PC-9 (cell line): Measurements from ENCODE around the gene GRIPAP1. TPM values are rescaled to one million over a fixed set of nuclear protein-coding genes. Genes with fewer than 3 reads are reported as not detected.

ENCODE experiments used
- BruUV-seq: library from RNA; stranded (reverse); fragments of 400-500 nt; replicated peaks from 2 replicates; lab custom pipeline; 2021; lab: Mats Ljungman, UMichigan
- CTCF ChIA-PET: fragments of 300-600 bp; sonication (Branson Sonifier 250); formaldehyde crosslinking; loops from one replicate; lab custom pipeline; 2022; ENCODE audit warnings: antibody characterized with exemption; lab: Charles Lee
- POLR2A ChIA-PET: fragments of 300-600 bp; sonication (Branson Sonifier 250); formaldehyde crosslinking; loops from one replicate; lab custom pipeline; 2022; ENCODE audit warnings: antibody characterized with exemption; ENCODE audit not compliant: unreplicated experiment; lab: Charles Lee
- DNase-seq, 2 experiments: peaks; one replicate each; pipeline versions ENCODE4 v3.0.0 to v3.0.0-alpha.2; 2015 to 2022; ENCODE audit warnings: mixed read lengths in 1 of 2
- H2AFZ ChIP-seq: fragments of 200-600 bp; sonication (generic); 2 replicates; pipeline ENCODE4 v1.8.1; 2017; ENCODE audit warnings: antibody characterized with exemption
- H3F3A ChIP-seq: fragments of 200-600 bp; sonication (generic); 2 replicates; pipeline ENCODE4 v1.8.1; 2017; ENCODE audit warnings: antibody characterized with exemption, mild to moderate bottlenecking, low read depth; ENCODE audit not compliant: insufficient read depth
- H3K27ac ChIP-seq: fragments of 200-600 bp; sonication (generic); 2 replicates; pipeline ENCODE4 v1.6.1; 2016; ENCODE audit warnings: mixed run types
- H3K27me3 ChIP-seq: fragments of 200-600 bp; sonication (generic); 2 replicates; pipeline ENCODE4 v1.6.1; 2016; ENCODE audit warnings: low read depth, mixed run types; ENCODE audit not compliant: insufficient read depth
- H3K36me3 ChIP-seq: fragments of 200-600 bp; sonication (generic); 2 replicates; pipeline ENCODE4 v1.6.1; 2016; ENCODE audit warnings: low read depth, mixed run types
- H3K4me1 ChIP-seq: fragments of 200-600 bp; sonication (generic); replicated peaks from 2 replicates; pipeline ENCODE4 v1.6.1; 2016; ENCODE audit warnings: mixed run types; ENCODE audit not compliant: insufficient read depth
- H3K4me2 ChIP-seq: fragments of 200-600 bp; sonication (generic); 2 replicates; pipeline ENCODE4 v1.6.1; 2017; ENCODE audit warnings: mixed run types
- H3K4me3 ChIP-seq: fragments of 200-600 bp; sonication (generic); 2 replicates; pipeline ENCODE4 v1.6.1; 2016; ENCODE audit warnings: mixed run types
- H3K79me2 ChIP-seq: fragments of 200-600 bp; sonication (generic); 2 replicates; pipeline ENCODE4 v1.6.1; 2017; ENCODE audit warnings: low read depth, mixed run types
- H3K9me2 ChIP-seq: fragments of 200-600 bp; sonication (generic); 2 replicates; pipeline ENCODE4 v1.8.1; 2017; ENCODE audit warnings: mild to moderate bottlenecking; ENCODE audit not compliant: insufficient read depth
- H3K9me3 ChIP-seq: fragments of 200-600 bp; sonication (generic); 2 replicates; pipeline ENCODE4 v1.8.1; 2016; ENCODE audit warnings: low read depth; ENCODE audit not compliant: insufficient read depth
- H4K20me1 ChIP-seq: fragments of 200-600 bp; sonication (generic); 2 replicates; pipeline ENCODE4 v1.8.1; 2017; ENCODE audit not compliant: insufficient read depth
- EZH2 ChIP-seq: fragments of 200-600 bp; sonication (generic); IDR thresholded peaks from 2 replicates; pipeline ENCODE4 v1.8.0; 2017; ENCODE audit warnings: antibody characterized with exemption, low read depth
- intact Hi-C: fragments of 100-400 bp; cut with micrococcal nuclease; formaldehyde crosslinking; loops from one replicate; pipeline ENCODE4 v1.10.0; 2022; ENCODE audit not compliant: unreplicated experiment
- total RNA-seq: library from RNA; stranded (reverse); gene quantifications from 2 replicates; pipeline ENCODE4 v1.2.3, GENCODE V29; 2021
- TF ChIP-seq, protein P1 (sequence below): fragments of 200-600 bp; sonication (generic); conservative IDR thresholded peaks from 2 replicates; pipeline ENCODE4 v1.6.1; 2017; ENCODE audit warnings: mixed run types, antibody characterized with exemption, mild to moderate bottlenecking, moderate library complexity

Gene GRIPAP1
- total RNA-seq, 1 experiment from 2014 or later: 33.6 TPM

- no peaks in the 10 kb centered on the region for H3F3A ChIP-seq
- no peak for DNase-seq
- H3K4me3 ChIP-seq: no peak overlapping the region
- no peak overlapping the region for H3K27ac ChIP-seq
- H3K79me2 ChIP-seq: no peaks in the 10 kb centered on the region
- H2AFZ ChIP-seq: no peak overlapping the region
- H3K9me3 ChIP-seq: no peaks in the 10 kb centered on the region
- no peaks in the 10 kb centered on the region for H4K20me1 ChIP-seq
- H3K9me2 ChIP-seq: no peaks in the 10 kb centered on the region
- TF ChIP-seq, protein P1, sequence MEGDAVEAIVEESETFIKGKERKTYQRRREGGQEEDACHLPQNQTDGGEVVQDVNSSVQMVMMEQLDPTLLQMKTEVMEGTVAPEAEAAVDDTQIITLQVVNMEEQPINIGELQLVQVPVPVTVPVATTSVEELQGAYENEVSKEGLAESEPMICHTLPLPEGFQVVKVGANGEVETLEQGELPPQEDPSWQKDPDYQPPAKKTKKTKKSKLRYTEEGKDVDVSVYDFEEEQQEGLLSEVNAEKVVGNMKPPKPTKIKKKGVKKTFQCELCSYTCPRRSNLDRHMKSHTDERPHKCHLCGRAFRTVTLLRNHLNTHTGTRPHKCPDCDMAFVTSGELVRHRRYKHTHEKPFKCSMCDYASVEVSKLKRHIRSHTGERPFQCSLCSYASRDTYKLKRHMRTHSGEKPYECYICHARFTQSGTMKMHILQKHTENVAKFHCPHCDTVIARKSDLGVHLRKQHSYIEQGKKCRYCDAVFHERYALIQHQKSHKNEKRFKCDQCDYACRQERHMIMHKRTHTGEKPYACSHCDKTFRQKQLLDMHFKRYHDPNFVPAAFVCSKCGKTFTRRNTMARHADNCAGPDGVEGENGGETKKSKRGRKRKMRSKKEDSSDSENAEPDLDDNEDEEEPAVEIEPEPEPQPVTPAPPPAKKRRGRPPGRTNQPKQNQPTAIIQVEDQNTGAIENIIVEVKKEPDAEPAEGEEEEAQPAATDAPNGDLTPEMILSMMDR: no peak
- no peak for TF ChIP-seq EZH2
- no peaks in the 10 kb centered on the region for H3K4me1 ChIP-seq
- no peaks in the 10 kb centered on the region for H3K36me3 ChIP-seq
- ChIA-PET POLR2A (no interaction called here), CTCF (interaction anchor here (0.5 to 0.6 kb wide), 2 partner anchors 66 to 107 kb away, joined by 3 to 6 read pairs; no protein-coding TSS in a partner anchor)
- no peaks in the 10 kb centered on the region for H3K27me3 ChIP-seq
- no TSS peak for BruUV-seq
- intact Hi-C loops: no loop called here
- no peak overlapping the region for H3K4me2 ChIP-seq
Measured at GRCh38 chrX:48974033-48974432, 28.0 kb downstream of the GRIPAP1 start.

- H2AFZ ChIP-seq: no peak overlapping the region
- POLR2A ChIA-PET: no interaction called here
- TF ChIP-seq EZH2: no peak
- TF ChIP-seq, protein P1: peak; percentile 42; the same call in 1 of the 2 replicates
- no peaks in the 10 kb centered on the region for H4K20me1 ChIP-seq
- DNase-seq: no peak
- H3K9me2 ChIP-seq: no peaks in the 10 kb centered on the region
- H3K79me2 ChIP-seq: no peaks in the 10 kb centered on the region
- H3K4me1 ChIP-seq: no peaks in the 10 kb centered on the region
- H3K27ac ChIP-seq: no peak overlapping the region
- H3K27me3 ChIP-seq: no peaks in the 10 kb centered on the region
- no peaks in the 10 kb centered on the region for H3F3A ChIP-seq
- CTCF ChIA-PET: no interaction called here
- H3K9me3 ChIP-seq: no peaks in the 10 kb centered on the region
- no peak overlapping the region for H3K4me3 ChIP-seq
- H3K4me2 ChIP-seq: no peak overlapping the region
- intact Hi-C loops: no loop called here
- no peaks in the 10 kb centered on the region for H3K36me3 ChIP-seq
- BruUV-seq: no TSS peak
Measured at GRCh38 chrX:48972220-48973164, 29.6 kb downstream of the GRIPAP1 start.

GRCh38 chrX:48971249-48972219 lies 30.5 kb downstream of the GRIPAP1 start, which contains the start of gene KCND1:
KCND1 (minus strand) TSS chrX:48971844; CDS start chrX:48970271, 1,573 bp downstream.
- H3K4me1 ChIP-seq: no peaks in the 10 kb centered on the region
- H3K4me2 ChIP-seq: no peak within 1 kb of the TSS
- no peak within 1 kb of the TSS for H2AFZ ChIP-seq
- H3K79me2 ChIP-seq: no peaks in the 10 kb centered on the region
- no TSS peak for BruUV-seq
- no peaks in the 10 kb centered on the region for H3K9me3 ChIP-seq
- H3K4me3 ChIP-seq: no peak within 1 kb of the TSS
- no peaks in the 10 kb centered on the region for H3K36me3 ChIP-seq
- H3K9me2 ChIP-seq: no peaks in the 10 kb centered on the region
- H4K20me1 ChIP-seq: no peaks in the 10 kb centered on the region
- ChIA-PET CTCF (no interaction called here), POLR2A (no interaction called here)
- TF ChIP-seq, protein P1: no peak
- no peak for TF ChIP-seq EZH2
- intact Hi-C loops: no loop called here
- no peaks in the 10 kb centered on the region for H3F3A ChIP-seq
- DNase-seq: no peak
- H3K27me3 ChIP-seq: no peaks in the 10 kb centered on the region
- H3K27ac ChIP-seq: no peak within 1 kb of the TSS
